BJ (cell line): ENCODE measurements around the gene TVP23C. TPM values are rescaled to one million over a fixed set of nuclear protein-coding genes. Genes with fewer than 3 reads are reported as not detected.

Source experiments
- CTCF ChIA-PET: fragments of 350-600 bp; formaldehyde crosslinking; extraction: SDS; loops from one replicate; lab custom pipeline; 2021; ENCODE audit warnings: antibody characterized with exemption, inconsistent platforms; lab: Yijun Ruan, JAX
- POLR2A ChIA-PET: fragments of 300-600 bp; sonication (Branson Sonifier 250); formaldehyde crosslinking; extraction: SDS; loops from one replicate; lab custom pipeline; 2021; ENCODE audit warnings: antibody characterized with exemption; lab: Charles Lee
- DNase-seq: peaks from one replicate; pipeline ENCODE4 v3.0.0-alpha.2; 2011; ENCODE audit warnings: low read depth
- H3K27me3 ChIP-seq: 2 replicates; pipeline ENCODE4 v1.6.0; 2011; ENCODE audit warnings: low read length; ENCODE audit not compliant: control insufficient read depth, insufficient read depth
- H3K36me3 ChIP-seq: 2 replicates; pipeline ENCODE4 v1.5.1; 2011; ENCODE audit warnings: low read length; ENCODE audit not compliant: control insufficient read depth, insufficient read depth
- H3K4me3 ChIP-seq: 2 replicates; pipeline ENCODE4 v1.5.1; 2011; ENCODE audit warnings: low read depth, mild to moderate bottlenecking, control low read depth, low read length
- polyA plus RNA-seq: library from polyadenylated mRNA; depleted of rRNA; stranded (reverse); fragments of >200 nt; gene quantifications from 2 replicates; pipeline ENCODE4 v1.2.3, GENCODE V29; 2011
- TF ChIP-seq, protein P1 (sequence below): IDR thresholded peaks from 2 replicates; pipeline ENCODE4 v1.5.1; 2011; ENCODE audit warnings: low read depth, mild to moderate bottlenecking, control low read depth, inconsistent platforms, low read length, moderate library complexity; ENCODE audit not compliant: insufficient read depth

TVP23C gene
- polyA plus RNA-seq, 1 experiment: 5.8 TPM

DNA sequence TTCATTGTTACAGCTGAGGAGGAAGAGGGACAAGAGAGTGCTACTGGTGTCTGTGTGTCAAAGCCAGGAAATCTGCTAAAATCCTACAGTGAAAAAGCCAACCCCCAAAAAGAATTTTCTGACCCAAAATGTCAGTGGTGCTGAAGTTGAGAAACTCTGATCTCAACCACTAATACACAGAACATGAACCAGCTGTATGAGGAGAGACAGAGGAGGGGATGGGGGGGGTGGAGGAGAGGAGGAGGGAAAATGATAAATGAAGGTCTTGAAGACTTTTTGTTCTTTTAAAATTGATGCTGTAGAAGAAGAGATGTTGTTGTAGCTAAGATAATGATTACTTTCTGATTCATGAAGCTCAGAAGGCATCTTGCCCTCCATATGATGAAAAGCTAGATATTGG, 68.5 kb downstream of the TVP23C start:
- Histone ChIP-seq H3K36me3 (peaks cover 1% of the 10 kb centered on the region), H3K27me3 (no peaks in the 10 kb centered on the region), H3K4me3 (no peak overlapping the region)
- TF ChIP-seq, protein P1, sequence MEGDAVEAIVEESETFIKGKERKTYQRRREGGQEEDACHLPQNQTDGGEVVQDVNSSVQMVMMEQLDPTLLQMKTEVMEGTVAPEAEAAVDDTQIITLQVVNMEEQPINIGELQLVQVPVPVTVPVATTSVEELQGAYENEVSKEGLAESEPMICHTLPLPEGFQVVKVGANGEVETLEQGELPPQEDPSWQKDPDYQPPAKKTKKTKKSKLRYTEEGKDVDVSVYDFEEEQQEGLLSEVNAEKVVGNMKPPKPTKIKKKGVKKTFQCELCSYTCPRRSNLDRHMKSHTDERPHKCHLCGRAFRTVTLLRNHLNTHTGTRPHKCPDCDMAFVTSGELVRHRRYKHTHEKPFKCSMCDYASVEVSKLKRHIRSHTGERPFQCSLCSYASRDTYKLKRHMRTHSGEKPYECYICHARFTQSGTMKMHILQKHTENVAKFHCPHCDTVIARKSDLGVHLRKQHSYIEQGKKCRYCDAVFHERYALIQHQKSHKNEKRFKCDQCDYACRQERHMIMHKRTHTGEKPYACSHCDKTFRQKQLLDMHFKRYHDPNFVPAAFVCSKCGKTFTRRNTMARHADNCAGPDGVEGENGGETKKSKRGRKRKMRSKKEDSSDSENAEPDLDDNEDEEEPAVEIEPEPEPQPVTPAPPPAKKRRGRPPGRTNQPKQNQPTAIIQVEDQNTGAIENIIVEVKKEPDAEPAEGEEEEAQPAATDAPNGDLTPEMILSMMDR: no peak
- CTCF ChIA-PET: interaction anchor here (1.0 to 2.6 kb wide), 4 partner anchors 8 to 38 kb away, joined by 3 to 15 read pairs (median 4); no protein-coding TSS in a partner anchor
- POLR2A ChIA-PET: interaction anchor here (0.7 kb wide), 1 partner anchor 718 kb away, joined by 8 read pairs; no protein-coding TSS in a partner anchor
- DNase-seq: no peak

DNA sequence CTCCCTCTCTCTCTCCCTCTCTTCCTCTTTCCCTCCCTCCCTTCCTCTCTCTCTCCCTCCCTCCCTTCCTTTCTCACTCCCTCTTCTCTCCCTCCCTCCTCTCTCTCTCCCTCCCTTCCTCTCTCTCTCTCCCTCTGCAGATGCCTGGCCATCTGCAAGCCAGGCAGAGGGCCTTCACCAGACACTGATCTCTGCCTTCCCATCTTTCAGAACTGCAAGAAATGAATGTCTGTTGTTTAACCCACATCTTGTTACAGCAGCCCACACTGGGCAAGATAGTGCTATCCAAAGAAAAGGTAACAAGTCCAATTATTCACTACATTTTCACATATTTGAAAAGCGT, 69.6 kb downstream of the TVP23C start:
- H3K4me3 ChIP-seq: no peak overlapping the region
- ChIA-PET POLR2A (no interaction called here), CTCF (interaction anchor here (2.6 kb wide), 1 partner anchor 10 kb away, joined by 15 read pairs; no protein-coding TSS in a partner anchor)
- TF ChIP-seq, protein P1: no peak
- no peaks in the 10 kb centered on the region for H3K27me3 ChIP-seq
- peaks cover 1% of the 10 kb centered on the region for H3K36me3 ChIP-seq
- no peak for DNase-seq

DNA sequence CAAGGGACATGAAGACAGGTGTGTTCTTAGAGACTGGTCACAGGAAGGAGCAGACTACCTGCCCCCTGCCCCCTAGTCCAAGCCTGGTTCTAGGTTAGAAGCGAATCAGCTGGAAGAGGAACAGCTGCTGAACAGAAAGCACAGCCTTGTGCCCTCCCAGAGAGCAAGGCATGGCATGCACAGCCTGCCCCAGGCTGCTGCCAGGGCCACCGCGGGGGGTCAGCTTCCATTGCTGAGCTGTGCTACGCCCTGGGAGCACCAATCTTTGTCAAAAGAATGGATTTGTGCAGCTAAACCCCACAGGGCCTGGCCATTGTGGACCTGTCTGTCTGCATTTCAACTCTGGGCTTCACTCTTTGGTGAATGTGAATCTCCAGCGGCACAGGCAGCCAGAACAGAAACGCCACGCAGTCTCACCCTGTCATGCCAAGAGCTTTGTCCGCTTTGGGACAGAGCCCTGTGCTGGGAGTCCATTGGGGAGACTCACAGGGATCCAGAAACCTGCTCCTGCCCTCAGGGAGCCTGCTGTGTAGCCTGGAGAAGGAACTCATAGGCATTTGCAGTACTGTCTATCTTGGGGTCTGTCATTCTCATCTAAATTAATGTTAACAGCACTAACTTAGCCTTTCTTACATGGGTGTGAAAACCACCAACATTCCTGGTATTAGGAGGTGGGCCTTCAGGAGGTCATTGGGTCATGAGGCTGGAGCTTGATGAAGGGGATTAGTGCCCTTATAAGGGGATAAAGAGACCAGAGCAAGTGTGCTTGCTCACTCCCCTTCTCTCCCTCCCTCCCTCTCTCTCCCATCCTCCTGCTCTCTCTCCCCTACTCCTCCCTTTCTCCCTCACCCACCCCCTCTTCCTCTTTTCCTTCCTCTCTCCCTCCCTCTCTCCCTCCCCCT, 70.2 kb downstream of the TVP23C start:
- POLR2A ChIA-PET: no interaction called here
- Histone ChIP-seq H3K27me3 (no peaks in the 10 kb centered on the region), H3K36me3 (peaks cover 1% of the 10 kb centered on the region), H3K4me3 (no peak overlapping the region)
- DNase-seq: no peak
- TF ChIP-seq, protein P1: no peak
- CTCF ChIA-PET: interaction anchor here (0.8 to 2.6 kb wide), 2 partner anchors 10 to 232 kb away, joined by 3 to 15 read pairs; no protein-coding TSS in a partner anchor

DNA sequence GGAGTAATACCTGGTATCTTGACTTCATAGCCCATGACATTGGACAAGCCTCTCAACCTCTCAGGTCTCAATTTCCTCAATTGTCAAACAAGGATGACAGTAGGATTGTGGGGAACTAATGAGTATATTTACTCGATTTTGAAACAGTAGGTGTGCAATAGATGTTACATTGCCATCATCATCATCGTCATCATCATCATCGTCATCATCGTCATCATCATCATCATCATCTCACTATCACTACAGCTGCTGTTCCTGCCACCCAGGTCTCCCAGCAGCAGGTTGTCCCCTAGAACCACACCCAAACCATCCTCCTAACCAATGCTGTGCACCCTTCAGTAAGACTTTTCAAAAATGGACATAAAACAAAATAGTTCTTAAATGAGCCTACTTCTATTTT, 71.1 kb downstream of the TVP23C start:
- Histone ChIP-seq H3K36me3 (peaks cover 1% of the 10 kb centered on the region), H3K4me3 (no peak overlapping the region), H3K27me3 (no peaks in the 10 kb centered on the region)
- DNase-seq: no peak
- TF ChIP-seq, protein P1: no peak
- POLR2A ChIA-PET: no interaction called here
- CTCF ChIA-PET: interaction anchor here (2.6 kb wide), 1 partner anchor 11 kb away, joined by 15 read pairs; no protein-coding TSS in a partner anchor

DNA sequence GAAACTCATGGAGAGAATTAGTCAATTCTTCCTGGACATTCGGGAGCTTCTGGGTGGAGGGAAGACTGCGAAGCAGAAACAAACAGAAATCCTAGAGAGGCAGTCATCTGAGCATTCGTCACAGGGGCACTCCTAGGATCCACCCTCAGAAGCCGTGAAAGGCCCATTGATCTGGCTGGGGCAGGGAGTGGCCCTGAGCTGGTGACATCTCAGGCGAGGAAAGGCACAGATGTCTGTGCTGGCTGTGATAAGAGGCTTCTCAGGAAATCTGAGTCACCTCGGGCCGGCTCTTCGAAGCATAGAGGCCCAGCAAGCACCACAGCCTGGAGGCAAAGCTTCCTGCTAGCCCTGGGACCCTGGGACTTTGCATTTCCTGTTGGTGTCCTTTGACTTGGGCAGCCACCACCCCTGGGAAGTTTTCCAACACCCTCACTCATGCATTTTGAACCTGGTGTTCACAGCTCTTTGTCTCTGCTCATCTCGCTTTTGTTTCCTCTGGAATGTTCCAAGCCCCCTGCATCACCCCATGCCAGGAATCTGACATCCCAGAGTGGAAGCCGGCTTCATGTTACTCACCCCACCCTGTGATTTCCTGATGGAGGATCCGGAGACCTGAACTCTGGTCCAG, 72.5 kb downstream of the TVP23C start:
- POLR2A ChIA-PET: interaction anchor here (0.5 kb wide), 1 partner anchor 890 kb away, joined by 20 read pairs; the partner anchor contains the start of gene UBB
- H3K36me3 ChIP-seq: no peaks in the 10 kb centered on the region; the same call in 1 of the 2 replicates
- DNase-seq: peak; percentile 40
- CTCF ChIA-PET: interaction anchor here (1.0 to 1.3 kb wide), 3 partner anchors 12 to 229 kb away, joined by 3 to 5 read pairs (median 3); no protein-coding TSS in a partner anchor
- TF ChIP-seq, protein P1: no peak
- H3K4me3 ChIP-seq: no peak overlapping the region
- H3K27me3 ChIP-seq: no peaks in the 10 kb centered on the region
